HepG2 (cell line): ENCODE results near the gene EMC8. TPM values are rescaled to one million over a fixed set of nuclear protein-coding genes. Genes with fewer than 3 reads are reported as not detected.
A peak's percentile ranks its signal among the peaks of the same experiment; 100 is the strongest.

Experiments used
- ARHGAP35 ChIP-seq: sonication (generic); formaldehyde crosslinking; IDR thresholded peaks from 2 replicates; pipeline ENCODE4 v1.9.0; 2022; ENCODE audit warnings: mild to moderate bottlenecking, inconsistent platforms, moderate library complexity, missing genetic modification reagents, borderline replicate concordance
- DNMT3B ChIP-seq: conservative IDR thresholded peaks from 2 replicates; pipeline ENCODE4 v1.6.1; 2016; ENCODE audit warnings: missing biosample characterization, control low read depth
- EZH2 ChIP-seq: conservative IDR thresholded peaks from 2 replicates; pipeline ENCODE4 v1.6.1; 2012; ENCODE audit warnings: mild to moderate bottlenecking, low read depth, low read length, moderate library complexity
- GATAD2A ChIP-seq: IDR thresholded peaks from 2 replicates; pipeline ENCODE4 v1.6.1; 2016
- GTF3A ChIP-seq: sonication (generic); formaldehyde crosslinking; conservative IDR thresholded peaks from 2 replicates; pipeline ENCODE4 v1.4.0; 2020; ENCODE audit warnings: mild to moderate bottlenecking, missing genetic modification reagents
- IKZF4 ChIP-seq: sonication (generic); formaldehyde crosslinking; IDR thresholded peaks from 2 replicates; pipeline ENCODE4 v1.5.1; 2020; ENCODE audit warnings: borderline replicate concordance, mild to moderate bottlenecking, low read depth, missing genetic modification reagents; ENCODE audit errors: not compliant biosample characterization
- MBNL3 ChIP-seq: fragments of 250-450 bp; sonication (Bioruptor Pico); conservative IDR thresholded peaks from 2 replicates; pipeline ENCODE4 v1.8.0; 2022; ENCODE audit warnings: mild to moderate bottlenecking, inconsistent platforms
- NR2C2 ChIP-seq: sonication (generic); formaldehyde crosslinking; IDR thresholded peaks from 2 replicates; pipeline ENCODE4 v1.4.0; 2020; ENCODE audit warnings: missing genetic modification reagents, mild to moderate bottlenecking, moderate library complexity, borderline replicate concordance
- SCMH1 ChIP-seq: sonication (generic); formaldehyde crosslinking; IDR thresholded peaks from 2 replicates; pipeline ENCODE4 v1.9.0; 2021; ENCODE audit warnings: missing genetic modification reagents, mild to moderate bottlenecking, borderline replicate concordance
- STAT5B ChIP-seq: sonication (generic); formaldehyde crosslinking; IDR thresholded peaks from 2 replicates; pipeline ENCODE4 v1.4.0; 2020; ENCODE audit warnings: missing genetic modification reagents
- ZNF552 ChIP-seq: sonication (generic); formaldehyde crosslinking; IDR thresholded peaks from 2 replicates; pipeline ENCODE4 v1.9.0; 2022; ENCODE audit warnings: missing genetic modification reagents, mild to moderate bottlenecking, borderline replicate concordance
- ZNF570 ChIP-seq: sonication (generic); formaldehyde crosslinking; IDR thresholded peaks from 2 replicates; pipeline ENCODE4 v1.4.0; 2020; ENCODE audit warnings: mild to moderate bottlenecking, missing genetic modification reagents, borderline replicate concordance
- ZNF605 ChIP-seq: sonication (generic); formaldehyde crosslinking; IDR thresholded peaks from 2 replicates; pipeline ENCODE4 v1.8.0; 2022; ENCODE audit warnings: mild to moderate bottlenecking, missing genetic modification reagents
- ZNF678 ChIP-seq: sonication (generic); formaldehyde crosslinking; IDR thresholded peaks from 2 replicates; pipeline ENCODE4 v1.4.0; 2020; ENCODE audit warnings: mild to moderate bottlenecking, missing genetic modification reagents
- polyA plus RNA-seq, 8 experiments: library from polyadenylated mRNA; depleted of rRNA in 3 of 8; stranded (reverse) in 7 of 8; unstranded in 1 of 8; fragments of >200 nt; fragmentation: Illumina TruSeq in 4 of 8; extraction: Trizol in 4 of 8; gene quantifications; 2 replicates each; pipeline versions ENCODE4 v1.2.1 to v1.2.3, GENCODE V29; 2011 to 2016; ENCODE audit warnings: low read depth in 4 of 8, missing spikeins in 1 of 8, mixed read lengths in 1 of 8; ENCODE audit not compliant: insufficient read depth in 1 of 8
- total RNA-seq, 5 experiments: library from RNA; depleted of rRNA; stranded (reverse); fragments of >200 nt; fragmentation: Illumina TruSeq; extraction: Trizol; gene quantifications; 2 replicates each; pipeline ENCODE4 v1.2.3, GENCODE V29; 2016; ENCODE audit warnings: low read depth in 1 of 5
- TF ChIP-seq, protein P1 (sequence below): sonication (generic); formaldehyde crosslinking; IDR thresholded peaks from 2 replicates; pipeline ENCODE4 v1.5.0; 2020; ENCODE audit warnings: mild to moderate bottlenecking, missing genetic modification reagents, borderline replicate concordance
- TF ChIP-seq, protein P2 (sequence below): sonication (generic); formaldehyde crosslinking; IDR thresholded peaks from 2 replicates; pipeline ENCODE4 v1.4.0; 2020; ENCODE audit warnings: missing genetic modification reagents, borderline replicate concordance
- TF ChIP-seq, protein P3 (sequence below): sonication (generic); formaldehyde crosslinking; IDR thresholded peaks from 2 replicates; pipeline ENCODE4 v1.5.1; 2020; ENCODE audit warnings: missing genetic modification reagents, mild to moderate bottlenecking, borderline replicate concordance

EMC8 gene
- total and polyA plus RNA-seq, 2 of the 13 experiments (the other 11 are each of a cell fraction or from before 2014, with no cell fraction given): 55.0 to 76.0 TPM

DNA sequence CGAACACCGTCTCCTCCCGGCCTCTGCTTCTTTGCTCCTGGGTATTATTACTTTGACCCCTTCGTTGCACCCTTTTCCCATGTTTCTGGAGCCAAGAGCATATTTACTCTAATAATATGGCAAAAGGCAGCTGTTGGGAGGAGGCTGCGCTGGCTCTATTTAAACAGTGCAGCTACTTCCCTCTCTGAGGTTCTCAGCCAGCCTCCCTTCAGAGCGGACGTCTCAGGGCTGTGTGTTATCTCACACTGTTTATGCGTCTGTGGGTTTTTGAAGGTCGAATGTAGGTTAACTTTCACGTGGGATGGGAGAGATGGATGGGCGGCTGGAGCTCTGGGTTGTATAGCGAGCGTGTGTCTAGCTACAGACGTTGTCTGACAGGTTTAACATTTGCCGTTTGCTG, 45.4 kb upstream of the EMC8 start (continued):
- TF ChIP-seq, protein P1, sequence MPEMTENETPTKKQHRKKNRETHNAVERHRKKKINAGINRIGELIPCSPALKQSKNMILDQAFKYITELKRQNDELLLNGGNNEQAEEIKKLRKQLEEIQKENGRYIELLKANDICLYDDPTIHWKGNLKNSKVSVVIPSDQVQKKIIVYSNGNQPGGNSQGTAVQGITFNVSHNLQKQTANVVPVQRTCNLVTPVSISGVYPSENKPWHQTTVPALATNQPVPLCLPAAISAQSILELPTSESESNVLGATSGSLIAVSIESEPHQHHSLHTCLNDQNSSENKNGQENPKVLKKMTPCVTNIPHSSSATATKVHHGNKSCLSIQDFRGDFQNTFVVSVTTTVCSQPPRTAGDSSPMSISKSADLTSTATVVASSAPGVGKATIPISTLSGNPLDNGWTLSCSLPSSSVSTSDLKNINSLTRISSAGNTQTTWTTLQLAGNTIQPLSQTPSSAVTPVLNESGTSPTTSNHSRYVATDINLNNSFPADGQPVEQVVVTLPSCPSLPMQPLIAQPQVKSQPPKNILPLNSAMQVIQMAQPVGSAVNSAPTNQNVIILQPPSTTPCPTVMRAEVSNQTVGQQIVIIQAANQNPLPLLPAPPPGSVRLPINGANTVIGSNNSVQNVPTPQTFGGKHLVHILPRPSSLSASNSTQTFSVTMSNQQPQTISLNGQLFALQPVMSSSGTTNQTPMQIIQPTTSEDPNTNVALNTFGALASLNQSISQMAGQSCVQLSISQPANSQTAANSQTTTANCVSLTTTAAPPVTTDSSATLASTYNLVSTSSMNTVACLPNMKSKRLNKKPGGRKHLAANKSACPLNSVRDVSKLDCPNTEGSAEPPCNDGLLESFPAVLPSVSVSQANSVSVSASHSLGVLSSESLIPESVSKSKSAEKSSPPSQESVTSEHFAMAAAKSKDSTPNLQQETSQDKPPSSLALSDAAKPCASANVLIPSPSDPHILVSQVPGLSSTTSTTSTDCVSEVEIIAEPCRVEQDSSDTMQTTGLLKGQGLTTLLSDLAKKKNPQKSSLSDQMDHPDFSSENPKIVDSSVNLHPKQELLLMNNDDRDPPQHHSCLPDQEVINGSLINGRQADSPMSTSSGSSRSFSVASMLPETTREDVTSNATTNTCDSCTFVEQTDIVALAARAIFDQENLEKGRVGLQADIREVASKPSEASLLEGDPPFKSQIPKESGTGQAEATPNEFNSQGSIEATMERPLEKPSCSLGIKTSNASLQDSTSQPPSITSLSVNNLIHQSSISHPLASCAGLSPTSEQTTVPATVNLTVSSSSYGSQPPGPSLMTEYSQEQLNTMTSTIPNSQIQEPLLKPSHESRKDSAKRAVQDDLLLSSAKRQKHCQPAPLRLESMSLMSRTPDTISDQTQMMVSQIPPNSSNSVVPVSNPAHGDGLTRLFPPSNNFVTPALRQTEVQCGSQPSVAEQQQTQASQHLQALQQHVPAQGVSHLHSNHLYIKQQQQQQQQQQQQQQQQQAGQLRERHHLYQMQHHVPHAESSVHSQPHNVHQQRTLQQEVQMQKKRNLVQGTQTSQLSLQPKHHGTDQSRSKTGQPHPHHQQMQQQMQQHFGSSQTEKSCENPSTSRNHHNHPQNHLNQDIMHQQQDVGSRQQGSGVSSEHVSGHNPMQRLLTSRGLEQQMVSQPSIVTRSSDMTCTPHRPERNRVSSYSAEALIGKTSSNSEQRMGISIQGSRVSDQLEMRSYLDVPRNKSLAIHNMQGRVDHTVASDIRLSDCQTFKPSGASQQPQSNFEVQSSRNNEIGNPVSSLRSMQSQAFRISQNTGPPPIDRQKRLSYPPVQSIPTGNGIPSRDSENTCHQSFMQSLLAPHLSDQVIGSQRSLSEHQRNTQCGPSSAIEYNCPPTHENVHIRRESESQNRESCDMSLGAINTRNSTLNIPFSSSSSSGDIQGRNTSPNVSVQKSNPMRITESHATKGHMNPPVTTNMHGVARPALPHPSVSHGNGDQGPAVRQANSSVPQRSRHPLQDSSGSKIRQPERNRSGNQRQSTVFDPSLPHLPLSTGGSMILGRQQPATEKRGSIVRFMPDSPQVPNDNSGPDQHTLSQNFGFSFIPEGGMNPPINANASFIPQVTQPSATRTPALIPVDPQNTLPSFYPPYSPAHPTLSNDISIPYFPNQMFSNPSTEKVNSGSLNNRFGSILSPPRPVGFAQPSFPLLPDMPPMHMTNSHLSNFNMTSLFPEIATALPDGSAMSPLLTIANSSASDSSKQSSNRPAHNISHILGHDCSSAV (CRISPR knock-in tag): no peak
- no peak for TF ChIP-seq STAT5B
- TF ChIP-seq, protein P2, sequence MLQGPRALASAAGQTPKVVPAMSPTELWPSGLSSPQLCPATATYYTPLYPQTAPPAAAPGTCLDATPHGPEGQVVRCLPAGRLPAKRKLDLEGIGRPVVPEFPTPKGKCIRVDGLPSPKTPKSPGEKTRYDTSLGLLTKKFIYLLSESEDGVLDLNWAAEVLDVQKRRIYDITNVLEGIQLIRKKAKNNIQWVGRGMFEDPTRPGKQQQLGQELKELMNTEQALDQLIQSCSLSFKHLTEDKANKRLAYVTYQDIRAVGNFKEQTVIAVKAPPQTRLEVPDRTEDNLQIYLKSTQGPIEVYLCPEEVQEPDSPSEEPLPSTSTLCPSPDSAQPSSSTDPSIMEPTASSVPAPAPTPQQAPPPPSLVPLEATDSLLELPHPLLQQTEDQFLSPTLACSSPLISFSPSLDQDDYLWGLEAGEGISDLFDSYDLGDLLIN (CRISPR knock-in tag): no peak
- peak; percentile 73 for TF ChIP-seq GATAD2A (CRISPR knock-in tag)
- TF ChIP-seq ZNF552 (CRISPR knock-in tag): no peak
- no peak for TF ChIP-seq EZH2
- TF ChIP-seq GTF3A (CRISPR knock-in tag): no peak
- TF ChIP-seq ARHGAP35 (CRISPR knock-in tag): no peak
- TF ChIP-seq ZNF605: no peak
- TF ChIP-seq NR2C2 (CRISPR knock-in tag): no peak
- no peak for TF ChIP-seq MBNL3 (CRISPR knock-in tag)
- TF ChIP-seq SCMH1 (CRISPR knock-in tag): no peak
- no peak for TF ChIP-seq IKZF4
- TF ChIP-seq ZNF570 (CRISPR knock-in tag): no peak
- TF ChIP-seq, protein P3, sequence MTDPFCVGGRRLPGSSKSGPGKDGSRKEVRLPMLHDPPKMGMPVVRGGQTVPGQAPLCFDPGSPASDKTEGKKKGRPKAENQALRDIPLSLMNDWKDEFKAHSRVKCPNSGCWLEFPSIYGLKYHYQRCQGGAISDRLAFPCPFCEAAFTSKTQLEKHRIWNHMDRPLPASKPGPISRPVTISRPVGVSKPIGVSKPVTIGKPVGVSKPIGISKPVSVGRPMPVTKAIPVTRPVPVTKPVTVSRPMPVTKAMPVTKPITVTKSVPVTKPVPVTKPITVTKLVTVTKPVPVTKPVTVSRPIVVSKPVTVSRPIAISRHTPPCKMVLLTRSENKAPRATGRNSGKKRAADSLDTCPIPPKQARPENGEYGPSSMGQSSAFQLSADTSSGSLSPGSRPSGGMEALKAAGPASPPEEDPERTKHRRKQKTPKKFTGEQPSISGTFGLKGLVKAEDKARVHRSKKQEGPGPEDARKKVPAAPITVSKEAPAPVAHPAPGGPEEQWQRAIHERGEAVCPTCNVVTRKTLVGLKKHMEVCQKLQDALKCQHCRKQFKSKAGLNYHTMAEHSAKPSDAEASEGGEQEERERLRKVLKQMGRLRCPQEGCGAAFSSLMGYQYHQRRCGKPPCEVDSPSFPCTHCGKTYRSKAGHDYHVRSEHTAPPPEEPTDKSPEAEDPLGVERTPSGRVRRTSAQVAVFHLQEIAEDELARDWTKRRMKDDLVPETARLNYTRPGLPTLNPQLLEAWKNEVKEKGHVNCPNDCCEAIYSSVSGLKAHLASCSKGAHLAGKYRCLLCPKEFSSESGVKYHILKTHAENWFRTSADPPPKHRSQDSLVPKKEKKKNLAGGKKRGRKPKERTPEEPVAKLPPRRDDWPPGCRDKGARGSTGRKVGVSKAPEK: peak; percentile 46; the same call in 1 of the 2 replicates
- no peak for TF ChIP-seq DNMT3B (CRISPR knock-in tag)
- TF ChIP-seq ZNF678 (CRISPR knock-in tag): no peak
